ENCODE measurements around the gene RNASEH2B. TPM values are rescaled to one million over a fixed set of nuclear protein-coding genes. Genes with fewer than 3 reads are reported as not detected.

Gene RNASEH2B, protein sequence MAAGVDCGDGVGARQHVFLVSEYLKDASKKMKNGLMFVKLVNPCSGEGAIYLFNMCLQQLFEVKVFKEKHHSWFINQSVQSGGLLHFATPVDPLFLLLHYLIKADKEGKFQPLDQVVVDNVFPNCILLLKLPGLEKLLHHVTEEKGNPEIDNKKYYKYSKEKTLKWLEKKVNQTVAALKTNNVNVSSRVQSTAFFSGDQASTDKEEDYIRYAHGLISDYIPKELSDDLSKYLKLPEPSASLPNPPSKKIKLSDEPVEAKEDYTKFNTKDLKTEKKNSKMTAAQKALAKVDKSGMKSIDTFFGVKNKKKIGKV
- total RNA-seq: 10 to 100 TPM; 26.7 to 57.6 (median 31.6) TPM
- long read RNA-seq, donor 1, full-length matches to known transcripts: 26 of 35 reads
- long read RNA-seq, donor 1, partial matches to known transcripts: 0 of 35 reads
- long read RNA-seq, donor 1, other reads (novel, unspliced or antisense): 9 of 35 reads
- long read RNA-seq, donor 2, transcript RNASEH2B-201 (11 exons, 1,629 nt): major isoform, 9 of 13 reads
- long read RNA-seq, donor 2, partial matches to known transcripts: 0 of 13 reads
- long read RNA-seq, donor 2, other reads (novel, unspliced or antisense): 3 of 13 reads

DNA sequence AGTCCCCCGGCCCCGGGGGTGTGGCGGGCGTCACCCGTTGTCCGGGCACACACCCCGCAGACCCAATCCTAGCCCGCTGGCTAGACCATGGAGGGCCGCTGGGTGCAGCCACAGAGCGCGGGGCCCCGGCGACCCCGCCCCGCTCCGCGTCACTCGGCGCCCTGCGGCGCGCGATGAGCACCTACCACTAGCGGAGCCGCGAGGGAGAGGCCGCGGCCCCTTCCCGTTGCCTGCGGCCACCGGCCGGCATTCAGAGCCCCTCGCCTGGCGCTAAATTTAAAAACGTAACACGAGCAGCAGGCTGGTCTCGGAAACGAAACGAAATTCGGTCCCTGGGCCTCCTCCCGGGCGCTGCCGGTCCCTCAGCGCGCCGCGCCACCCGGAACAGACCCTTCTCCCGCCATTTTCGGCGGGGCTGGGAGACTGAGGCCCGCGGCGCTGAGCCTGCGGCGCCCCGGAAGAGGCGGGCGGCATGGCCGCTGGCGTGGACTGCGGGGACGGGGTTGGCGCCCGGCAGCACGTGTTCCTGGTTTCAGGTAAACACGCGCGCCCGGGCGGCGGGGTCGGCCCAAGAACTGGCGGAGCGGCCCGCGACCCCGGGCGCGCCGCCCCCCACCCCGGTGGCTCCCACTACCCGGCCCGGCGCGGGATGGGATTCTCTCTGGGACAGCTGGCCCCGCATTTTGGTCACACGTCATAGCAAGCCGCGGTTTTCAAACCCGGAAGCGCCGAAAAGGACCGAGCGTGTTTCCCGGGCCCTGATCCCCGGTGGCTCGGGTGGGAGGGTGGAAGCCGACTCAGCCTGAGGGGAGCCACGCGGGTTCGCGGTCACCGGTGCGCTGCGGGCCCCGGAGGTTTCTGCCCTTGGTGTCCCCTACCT, at the start of gene RNASEH2B:
RNASEH2B (plus strand) TSS at position 187 of the 880 bp plus-strand sequence; CDS start at position 473, 286 bp downstream.
- no peaks in the 10 kb centered on the region for H3K9me3 ChIP-seq
- H3K4me3 ChIP-seq: peak within 1 kb of the TSS; percentile 45
- DNase-seq: peak; percentile 71 to 84 (median 84)
- TF ChIP-seq, protein P1, sequence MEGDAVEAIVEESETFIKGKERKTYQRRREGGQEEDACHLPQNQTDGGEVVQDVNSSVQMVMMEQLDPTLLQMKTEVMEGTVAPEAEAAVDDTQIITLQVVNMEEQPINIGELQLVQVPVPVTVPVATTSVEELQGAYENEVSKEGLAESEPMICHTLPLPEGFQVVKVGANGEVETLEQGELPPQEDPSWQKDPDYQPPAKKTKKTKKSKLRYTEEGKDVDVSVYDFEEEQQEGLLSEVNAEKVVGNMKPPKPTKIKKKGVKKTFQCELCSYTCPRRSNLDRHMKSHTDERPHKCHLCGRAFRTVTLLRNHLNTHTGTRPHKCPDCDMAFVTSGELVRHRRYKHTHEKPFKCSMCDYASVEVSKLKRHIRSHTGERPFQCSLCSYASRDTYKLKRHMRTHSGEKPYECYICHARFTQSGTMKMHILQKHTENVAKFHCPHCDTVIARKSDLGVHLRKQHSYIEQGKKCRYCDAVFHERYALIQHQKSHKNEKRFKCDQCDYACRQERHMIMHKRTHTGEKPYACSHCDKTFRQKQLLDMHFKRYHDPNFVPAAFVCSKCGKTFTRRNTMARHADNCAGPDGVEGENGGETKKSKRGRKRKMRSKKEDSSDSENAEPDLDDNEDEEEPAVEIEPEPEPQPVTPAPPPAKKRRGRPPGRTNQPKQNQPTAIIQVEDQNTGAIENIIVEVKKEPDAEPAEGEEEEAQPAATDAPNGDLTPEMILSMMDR (IDR thresholded peaks at IDR 0.05): no peak
- H3K36me3 ChIP-seq (ENCODE audit: low read depth): no peaks in the 10 kb centered on the region
- intact Hi-C loops (cut with DNase I, micrococcal nuclease): loop anchor here in 1 of 2 donors (5.0 to 10.0 kb wide), 2 partner anchors 105 to 378 kb away; no protein-coding TSS in a partner anchor
- peak; percentile 85 for ATAC-seq
- H3K4me1 ChIP-seq (ENCODE audit: low read depth): peaks cover 3% of the 10 kb centered on the region

GRCh38 chr13:50864492-50864891, 45.1 kb upstream of the RNASEH2B start:
- Histone ChIP-seq H3K36me3 (ENCODE audit: low read depth) (no peaks in the 10 kb centered on the region), H3K4me1 (ENCODE audit: low read depth) (no peaks in the 10 kb centered on the region), H3K9me3 (no peaks in the 10 kb centered on the region), H3K4me3 (no peak overlapping the region)
- ATAC-seq: no peak
- intact Hi-C loops (cut with DNase I, micrococcal nuclease): no loop called here
- TF ChIP-seq, protein P1 (IDR thresholded peaks at IDR 0.05): no peak
- DNase-seq: no peak

- no peaks in the 10 kb centered on the region for H3K4me1 ChIP-seq (ENCODE audit: low read depth)
These were observed 42.6 kb upstream of the RNASEH2B start for GRCh38 chr13:50866817-50867636.

DNA sequence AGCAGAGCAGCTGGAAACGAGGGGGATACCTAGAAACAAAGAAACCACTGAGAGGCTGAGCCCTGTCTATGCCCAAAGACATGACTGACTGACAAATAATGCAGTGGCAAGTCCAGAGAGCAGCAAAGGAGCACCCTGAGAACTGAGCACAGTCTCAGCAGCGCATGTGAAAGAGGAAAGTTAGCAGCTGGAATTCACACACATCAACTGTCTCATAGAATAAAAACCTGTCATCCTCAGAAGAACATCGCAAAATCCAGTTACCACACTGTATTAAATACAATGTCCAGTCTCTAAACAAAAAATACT, 42.0 kb upstream of the RNASEH2B start:
- no peak overlapping the region for H3K4me3 ChIP-seq
- no peaks in the 10 kb centered on the region for H3K9me3 ChIP-seq
- no peaks in the 10 kb centered on the region for H3K36me3 ChIP-seq (ENCODE audit: low read depth)
- intact Hi-C loops (cut with DNase I, micrococcal nuclease): no loop called here
- TF ChIP-seq, protein P1 (IDR thresholded peaks at IDR 0.05): no peak
- ATAC-seq: no peak
- DNase-seq: no peak
- H3K4me1 ChIP-seq (ENCODE audit: low read depth): no peaks in the 10 kb centered on the region

More at GRCh38 chr13:50866817-50867636, 42.6 kb upstream of the RNASEH2B start:
- TF ChIP-seq, protein P1 (IDR thresholded peaks at IDR 0.05): no peak
- Histone ChIP-seq H3K36me3 (ENCODE audit: low read depth) (no peaks in the 10 kb centered on the region), H3K4me3 (no peak overlapping the region), H3K9me3 (no peaks in the 10 kb centered on the region)
- ATAC-seq: no peak
- no peak for DNase-seq
- intact Hi-C loops (cut with DNase I, micrococcal nuclease): no loop called here

DNA sequence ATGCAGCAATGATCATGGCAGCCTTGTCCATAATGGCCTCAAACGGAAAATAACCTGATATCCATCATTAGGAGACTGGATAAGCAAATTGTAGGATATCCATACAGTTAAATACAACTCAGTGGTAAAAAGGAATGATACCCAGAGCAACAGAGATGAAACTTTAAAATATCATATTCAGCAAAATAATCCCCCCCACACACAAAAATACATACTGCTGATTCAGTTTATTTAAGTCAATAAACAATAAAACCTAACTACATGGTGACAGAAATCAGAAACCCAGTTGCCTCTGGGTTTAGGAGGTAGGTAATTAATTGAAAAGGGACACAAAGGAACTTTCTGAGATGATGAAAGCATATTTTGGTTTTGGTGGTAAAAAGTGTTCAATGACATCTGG, 38.2 kb upstream of the RNASEH2B start:
- Histone ChIP-seq H3K36me3 (ENCODE audit: low read depth) (no peaks in the 10 kb centered on the region), H3K4me1 (ENCODE audit: low read depth) (no peaks in the 10 kb centered on the region), H3K4me3 (no peak overlapping the region), H3K9me3 (no peaks in the 10 kb centered on the region)
- no peak for ATAC-seq
- intact Hi-C loops (cut with DNase I, micrococcal nuclease): no loop called here
- TF ChIP-seq, protein P1 (IDR thresholded peaks at IDR 0.05): no peak
- DNase-seq: no peak
